NT2/D1 (cell line): ENCODE results near the gene KRT72.
"Not testable (repeated sequence)": the region's sequence is repeated elsewhere in the genome, so short reads cannot be mapped to it uniquely, and the experiment has no call there.

Experiments
- DNase-seq: peaks from one replicate; pipeline ENCODE4 v3.0.0-alpha.2; 2011; ENCODE audit warnings: low read depth, low spot score
- H3K27me3 ChIP-seq: 2 replicates; pipeline ENCODE4 v1.6.0; 2011; ENCODE audit warnings: mild to moderate bottlenecking; ENCODE audit not compliant: insufficient read length, insufficient read depth
- H3K36me3 ChIP-seq: 2 replicates; pipeline ENCODE4 v1.6.1; 2011; ENCODE audit warnings: mild to moderate bottlenecking, low read length, mixed read lengths; ENCODE audit not compliant: insufficient read depth, insufficient read length
- H3K4me1 ChIP-seq: 2 replicates; pipeline ENCODE4 v1.5.1; 2011; ENCODE audit not compliant: insufficient read depth, insufficient read length
- H3K4me3 ChIP-seq: 2 replicates; pipeline ENCODE4 v1.5.1; 2011; ENCODE audit warnings: low read depth; ENCODE audit not compliant: insufficient read length
- H3K9ac ChIP-seq: 2 replicates; pipeline ENCODE4 v1.6.0; 2011; ENCODE audit warnings: low read depth; ENCODE audit not compliant: insufficient read length
- H3K9me3 ChIP-seq: 2 replicates; pipeline ENCODE4 v1.5.1; 2011; ENCODE audit warnings: mild to moderate bottlenecking, low read length; ENCODE audit not compliant: insufficient read depth
- SUZ12 ChIP-seq: IDR thresholded peaks from 2 replicates; pipeline ENCODE4 v1.6.1; 2011; ENCODE audit not compliant: insufficient read length, insufficient read depth; ENCODE audit errors: extremely low read depth
- YY1 ChIP-seq: IDR thresholded peaks from 2 replicates; pipeline ENCODE4 v1.6.1; 2011; ENCODE audit not compliant: insufficient read length, insufficient read depth
- ZNF274 ChIP-seq: IDR thresholded peaks from 2 replicates; pipeline ENCODE4 v1.6.1; 2011; ENCODE audit warnings: mild to moderate bottlenecking, low read depth, low read length

Gene KRT72

DNA sequence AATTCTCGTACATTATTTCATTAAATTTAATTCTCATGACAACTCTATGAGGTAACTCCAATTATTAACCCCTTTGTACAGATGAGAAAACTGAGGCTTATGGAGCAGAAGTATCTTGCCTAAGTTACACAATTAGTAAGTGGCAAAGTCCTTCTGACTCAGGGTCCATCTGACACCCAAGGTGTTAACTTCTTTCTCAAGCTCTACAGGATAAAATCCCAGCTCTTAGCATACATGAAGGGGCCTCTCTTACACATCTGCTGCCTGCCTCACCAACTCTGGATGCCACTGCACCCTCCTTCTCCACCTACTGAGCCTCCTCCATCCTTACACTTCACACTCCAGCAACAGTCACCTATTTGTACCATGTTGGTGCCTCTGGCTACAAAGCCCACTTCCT lies 4.3 kb upstream of the KRT72 start:
- Histone ChIP-seq H3K36me3 (no peaks in the 10 kb centered on the region), H3K4me3 (no peak overlapping the region), H3K27me3 (no peaks in the 10 kb centered on the region), H3K9ac (no peak overlapping the region), H3K9me3 (no peaks in the 10 kb centered on the region), H3K4me1 (peaks cover under 1% of the 10 kb centered on the region)
- no peak for DNase-seq
- no peak for TF ChIP-seq YY1
- no peak for TF ChIP-seq ZNF274
- TF ChIP-seq SUZ12, result no peak

DNA sequence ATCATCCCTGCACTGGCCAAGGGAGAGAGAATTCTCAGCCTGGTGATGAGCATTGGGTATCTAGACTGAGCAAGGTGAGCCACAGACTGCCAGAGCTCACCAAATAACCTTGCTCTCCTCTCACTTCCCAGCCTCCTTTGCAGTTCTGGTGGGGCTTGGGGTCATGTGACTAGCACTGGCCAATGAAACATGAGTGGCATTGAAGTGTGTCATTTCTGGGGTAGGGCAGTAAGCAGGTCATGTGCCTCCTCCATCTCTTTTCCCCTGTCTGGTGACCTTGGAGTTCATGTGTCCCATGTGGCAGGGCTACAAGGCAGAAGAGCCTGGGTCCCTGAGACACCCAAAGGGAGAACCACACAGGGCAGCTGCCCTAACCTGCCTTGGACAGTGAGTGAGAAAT lies 3.6 kb upstream of the KRT72 start:
- Histone ChIP-seq H3K9me3 (no peaks in the 10 kb centered on the region), H3K9ac (no peak overlapping the region), H3K4me3 (no peak overlapping the region), H3K36me3 (no peaks in the 10 kb centered on the region), H3K27me3 (peaks cover 2% of the 10 kb centered on the region), H3K4me1 (no peaks in the 10 kb centered on the region)
- TF ChIP-seq YY1, result no peak
- DNase-seq, result no peak

DNA sequence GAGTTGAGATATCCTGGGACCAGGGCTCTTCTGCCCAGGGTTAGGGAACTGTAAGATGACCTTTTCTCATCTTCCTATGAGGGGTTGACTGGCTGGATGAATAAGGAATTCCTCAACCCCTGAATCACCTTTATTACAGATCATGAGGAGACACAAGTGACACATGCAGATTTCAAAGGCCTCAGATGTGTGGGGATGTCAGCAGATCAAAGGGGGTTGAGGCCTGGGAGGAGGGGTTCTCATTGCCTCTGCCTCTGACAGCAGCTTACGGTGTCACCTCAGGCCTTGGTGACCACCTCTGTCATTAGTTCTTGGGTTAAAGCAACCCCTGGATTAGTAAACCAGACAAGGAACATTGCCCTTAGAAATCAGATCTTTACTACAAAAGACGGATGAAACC lies 2.1 kb upstream of the KRT72 start:
- H3K27me3 ChIP-seq, result peaks cover 2% of the 10 kb centered on the region
- no peaks in the 10 kb centered on the region for H3K4me1 ChIP-seq
- no peak for TF ChIP-seq YY1
- TF ChIP-seq SUZ12, result no peak
- no peak for TF ChIP-seq ZNF274
- H3K9ac ChIP-seq, result no peak overlapping the region
- no peaks in the 10 kb centered on the region for H3K36me3 ChIP-seq
- no peak overlapping the region for H3K4me3 ChIP-seq
- DNase-seq, result no peak
- H3K9me3 ChIP-seq, result no peaks in the 10 kb centered on the region

DNA sequence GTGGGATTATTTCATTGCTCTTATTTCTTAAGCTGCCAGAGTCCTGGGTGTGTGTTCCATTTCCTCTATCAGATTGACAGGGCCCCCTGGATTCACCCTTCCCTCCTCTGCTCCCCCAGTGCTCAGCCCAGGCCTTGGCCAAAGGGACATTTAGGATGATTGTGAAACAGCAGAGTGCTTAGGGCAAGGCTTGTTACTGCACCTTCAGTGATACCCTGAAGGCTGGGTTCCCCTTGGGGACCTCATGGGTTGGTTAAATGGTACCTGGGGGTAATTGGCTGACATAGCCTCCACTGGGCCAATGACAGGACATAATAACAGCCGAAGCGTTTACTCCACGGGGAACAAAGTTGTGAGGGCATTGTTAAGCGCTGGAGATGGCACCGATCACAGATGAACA lies 1.3 kb upstream of the KRT72 start:
- Histone ChIP-seq H3K4me1 (no peaks in the 10 kb centered on the region), H3K9ac (no peak overlapping the region), H3K27me3 (peaks cover 2% of the 10 kb centered on the region)

DNA sequence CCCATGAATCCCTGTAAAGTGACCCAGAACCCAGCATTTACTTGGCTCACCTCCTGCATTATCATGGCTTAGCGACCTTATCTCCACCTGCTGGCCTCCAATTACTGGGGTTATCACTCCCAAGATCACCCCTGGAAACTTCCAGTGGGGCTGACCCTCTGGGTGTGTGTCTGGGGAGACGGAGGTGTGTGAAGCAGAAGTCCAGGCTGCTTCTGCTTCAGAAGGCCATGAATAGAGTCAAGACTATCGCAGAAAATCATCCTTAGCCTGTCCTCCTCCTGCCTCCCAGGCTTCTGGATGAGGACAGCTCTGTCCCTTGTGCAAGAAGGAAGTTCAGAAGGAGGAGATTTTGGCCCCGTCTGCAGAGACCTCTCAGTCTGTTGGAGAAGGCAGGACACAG lies 408 bp upstream of the KRT72 start:
- no peak overlapping the region for H3K4me3 ChIP-seq
- no peaks in the 10 kb centered on the region for H3K4me1 ChIP-seq
- TF ChIP-seq YY1, result no peak
- no peak for TF ChIP-seq ZNF274
- TF ChIP-seq SUZ12, result no peak
- peaks cover 2% of the 10 kb centered on the region for H3K27me3 ChIP-seq
- H3K36me3 ChIP-seq, result no peaks in the 10 kb centered on the region
- no peaks in the 10 kb centered on the region for H3K9me3 ChIP-seq
- H3K9ac ChIP-seq, result no peak overlapping the region
- no peak for DNase-seq

More for the DNA sequence above, 1.3 kb upstream of the KRT72 start:
- no peaks in the 10 kb centered on the region for H3K9me3 ChIP-seq
- TF ChIP-seq YY1 (no peak), ZNF274 (no peak), SUZ12 (no peak)
- H3K4me3 ChIP-seq, result no peak overlapping the region
- H3K36me3 ChIP-seq, result no peaks in the 10 kb centered on the region
- DNase-seq, result no peak

DNA sequence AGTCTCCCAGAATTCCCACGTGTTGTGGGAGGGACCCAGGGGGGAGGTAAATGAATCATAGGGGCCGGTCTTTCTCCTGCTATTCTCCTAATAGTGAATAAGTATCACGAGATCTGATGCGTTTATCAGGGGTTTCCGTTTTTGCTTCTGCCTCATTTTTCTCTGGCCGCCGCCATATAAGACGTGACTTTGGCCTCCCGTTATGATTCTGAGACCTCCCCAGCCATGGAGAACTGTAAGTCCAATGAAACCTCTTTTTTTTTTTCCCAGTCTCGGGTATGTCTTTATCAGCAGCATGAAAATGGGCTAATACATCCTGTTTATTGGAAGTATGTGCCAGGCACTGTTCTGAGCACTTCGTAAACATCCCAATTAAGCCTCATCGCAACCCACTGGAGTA lies 788 bp downstream of the KRT72 start:
- DNase-seq, result no peak
- Histone ChIP-seq H3K4me3 (no peak overlapping the region), H3K9me3 (no peaks in the 10 kb centered on the region), H3K9ac (no peak overlapping the region), H3K36me3 (no peaks in the 10 kb centered on the region), H3K27me3 (peaks cover 2% of the 10 kb centered on the region), H3K4me1 (no peaks in the 10 kb centered on the region)
- TF ChIP-seq SUZ12, result no peak
- no peak for TF ChIP-seq YY1
- no peak for TF ChIP-seq ZNF274

DNA sequence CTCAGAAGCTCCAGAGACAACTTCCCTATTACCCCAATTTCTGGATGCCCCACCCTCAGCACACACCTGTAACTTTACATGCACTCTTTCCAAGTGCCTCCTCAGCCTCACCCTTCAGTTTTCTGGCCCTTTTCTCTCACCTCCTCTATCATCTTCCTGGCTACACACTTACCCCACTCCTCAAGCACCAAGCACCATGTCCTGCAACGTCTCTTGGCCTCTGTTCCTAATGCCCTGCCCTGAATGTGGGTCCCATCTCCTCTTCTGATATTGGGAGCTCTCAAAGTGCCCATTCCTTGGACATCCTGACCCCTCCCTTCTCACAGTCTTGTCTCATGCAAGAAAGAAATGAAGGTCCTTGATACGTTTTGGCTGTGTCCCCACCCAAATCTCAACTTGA lies 1.2 kb downstream of the KRT72 start:
- H3K4me3 ChIP-seq, result no peak overlapping the region
- no peak overlapping the region for H3K9ac ChIP-seq

DNA sequence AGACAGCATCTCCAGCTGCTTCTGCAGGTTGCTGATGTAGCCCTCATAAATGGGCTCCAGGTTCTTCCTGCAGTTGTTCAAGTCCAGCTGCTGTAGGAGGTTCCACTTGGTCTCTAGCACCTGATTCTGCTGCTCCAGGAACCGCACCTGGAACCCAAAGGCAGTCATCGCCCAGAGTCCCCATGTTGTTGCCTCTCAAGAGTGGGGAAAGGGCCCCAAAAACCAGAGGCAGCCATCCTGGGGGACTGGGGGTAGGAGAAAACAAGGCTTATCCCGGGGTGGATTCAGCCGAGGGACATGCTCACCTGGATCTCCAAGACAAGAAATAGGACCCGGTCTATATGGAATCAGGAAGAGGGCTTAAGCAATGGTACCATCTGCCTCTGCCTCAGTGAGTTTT lies 2.3 kb downstream of the KRT72 start:
- TF ChIP-seq SUZ12 (no peak), YY1 (no peak), ZNF274 (no peak)
- Histone ChIP-seq H3K4me3 (no peak overlapping the region), H3K9ac (no peak overlapping the region), H3K9me3 (no peaks in the 10 kb centered on the region), H3K27me3 (peaks cover 2% of the 10 kb centered on the region), H3K36me3 (no peaks in the 10 kb centered on the region), H3K4me1 (no peaks in the 10 kb centered on the region)
- DNase-seq, result no peak

More for the DNA sequence above, 1.2 kb downstream of the KRT72 start:
- TF ChIP-seq ZNF274 (no peak), SUZ12 (no peak), YY1 (no peak)
- no peak for DNase-seq
- H3K4me1 ChIP-seq, result no peaks in the 10 kb centered on the region
- H3K36me3 ChIP-seq, result no peaks in the 10 kb centered on the region
- no peaks in the 10 kb centered on the region for H3K9me3 ChIP-seq
- peaks cover 2% of the 10 kb centered on the region for H3K27me3 ChIP-seq

DNA sequence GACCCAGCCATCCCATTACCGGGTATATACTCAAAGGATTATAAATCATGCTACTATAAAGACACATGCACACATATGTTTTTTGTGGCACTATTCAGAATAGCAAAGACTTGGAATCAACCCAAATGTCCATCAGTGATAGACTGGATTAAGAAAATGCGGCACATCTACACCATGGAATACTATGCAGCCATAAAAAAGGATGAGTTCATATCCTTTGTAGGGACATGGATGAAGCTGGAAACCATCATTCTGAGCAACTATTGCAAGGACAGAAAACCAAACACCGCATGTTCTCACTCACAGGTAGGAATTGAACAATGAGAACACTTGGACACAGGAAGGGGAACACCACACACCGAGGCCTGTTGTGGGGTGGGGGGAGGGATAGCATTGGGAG lies 7.0 kb downstream of the KRT72 start:
- not testable (repeated sequence) for H3K4me3 ChIP-seq, H3K36me3 ChIP-seq, H3K27me3 ChIP-seq, H3K9ac ChIP-seq, DNase-seq, H3K4me1 ChIP-seq
- peaks cover 36% of the 10 kb centered on the region; the same call in 1 of the 2 replicates for H3K9me3 ChIP-seq
